Panc1 (cell line): ENCODE data around the gene MUC5AC.

Experiments
- POLR2AphosphoS5 ChIP-seq: IDR thresholded peaks from 2 replicates; pipeline ENCODE4 v1.6.1; 2012; ENCODE audit warnings: mild to moderate bottlenecking, low read depth, low read length, moderate library complexity
- SIN3A ChIP-seq: IDR thresholded peaks from 2 replicates; pipeline ENCODE4 v1.6.1; 2012; ENCODE audit warnings: low read depth, mild to moderate bottlenecking, low read length, moderate library complexity, borderline replicate concordance; ENCODE audit not compliant: insufficient read depth
- TCF7L2 ChIP-seq: IDR thresholded peaks from 2 replicates; pipeline ENCODE4 v1.6.1; 2011; ENCODE audit warnings: mild to moderate bottlenecking, low read depth, low read length, inconsistent platforms
- TF ChIP-seq, protein P1 (sequence below): fragments of 450-650 bp; IDR thresholded peaks from 2 replicates; pipeline ENCODE4 v1.5.1; 2017; ENCODE audit warnings: mild to moderate bottlenecking
- TF ChIP-seq, protein P2 (sequence below), 2 experiments: IDR thresholded peaks; 2 replicates each; pipeline ENCODE4 v1.6.1; 2011 to 2012; ENCODE audit warnings: low read depth in 2 of 2, control low read depth in 1 of 2, low read length in 1 of 2, mild to moderate bottlenecking in 1 of 2, moderate library complexity in 1 of 2; ENCODE audit not compliant: insufficient read depth in 1 of 2

DNA sequence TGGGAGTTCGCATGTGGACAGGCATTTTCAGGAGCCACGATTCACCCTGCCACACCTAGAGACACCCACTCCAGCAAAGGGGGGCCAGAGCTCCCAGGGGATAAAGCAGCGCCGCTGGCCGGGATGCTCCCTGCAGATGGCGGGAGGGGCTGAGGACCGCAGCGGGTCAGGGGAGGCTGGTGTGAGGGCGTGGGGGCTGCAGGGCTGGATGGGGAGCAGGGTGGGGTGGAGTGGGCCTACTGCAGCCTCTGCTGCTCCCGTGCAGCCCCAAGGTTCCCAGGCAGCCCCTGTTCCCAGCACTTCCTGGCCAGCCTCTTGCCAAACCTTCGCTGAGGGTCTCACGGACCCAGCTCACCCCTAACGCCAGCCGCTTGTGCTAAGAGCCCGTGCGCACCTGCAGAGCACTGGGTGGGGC, 78.2 kb downstream of the MUC5AC start:
- no peak for TF ChIP-seq POLR2AphosphoS5
- TF ChIP-seq, protein P1, sequence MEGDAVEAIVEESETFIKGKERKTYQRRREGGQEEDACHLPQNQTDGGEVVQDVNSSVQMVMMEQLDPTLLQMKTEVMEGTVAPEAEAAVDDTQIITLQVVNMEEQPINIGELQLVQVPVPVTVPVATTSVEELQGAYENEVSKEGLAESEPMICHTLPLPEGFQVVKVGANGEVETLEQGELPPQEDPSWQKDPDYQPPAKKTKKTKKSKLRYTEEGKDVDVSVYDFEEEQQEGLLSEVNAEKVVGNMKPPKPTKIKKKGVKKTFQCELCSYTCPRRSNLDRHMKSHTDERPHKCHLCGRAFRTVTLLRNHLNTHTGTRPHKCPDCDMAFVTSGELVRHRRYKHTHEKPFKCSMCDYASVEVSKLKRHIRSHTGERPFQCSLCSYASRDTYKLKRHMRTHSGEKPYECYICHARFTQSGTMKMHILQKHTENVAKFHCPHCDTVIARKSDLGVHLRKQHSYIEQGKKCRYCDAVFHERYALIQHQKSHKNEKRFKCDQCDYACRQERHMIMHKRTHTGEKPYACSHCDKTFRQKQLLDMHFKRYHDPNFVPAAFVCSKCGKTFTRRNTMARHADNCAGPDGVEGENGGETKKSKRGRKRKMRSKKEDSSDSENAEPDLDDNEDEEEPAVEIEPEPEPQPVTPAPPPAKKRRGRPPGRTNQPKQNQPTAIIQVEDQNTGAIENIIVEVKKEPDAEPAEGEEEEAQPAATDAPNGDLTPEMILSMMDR, result no peak
- TF ChIP-seq, protein P2, sequence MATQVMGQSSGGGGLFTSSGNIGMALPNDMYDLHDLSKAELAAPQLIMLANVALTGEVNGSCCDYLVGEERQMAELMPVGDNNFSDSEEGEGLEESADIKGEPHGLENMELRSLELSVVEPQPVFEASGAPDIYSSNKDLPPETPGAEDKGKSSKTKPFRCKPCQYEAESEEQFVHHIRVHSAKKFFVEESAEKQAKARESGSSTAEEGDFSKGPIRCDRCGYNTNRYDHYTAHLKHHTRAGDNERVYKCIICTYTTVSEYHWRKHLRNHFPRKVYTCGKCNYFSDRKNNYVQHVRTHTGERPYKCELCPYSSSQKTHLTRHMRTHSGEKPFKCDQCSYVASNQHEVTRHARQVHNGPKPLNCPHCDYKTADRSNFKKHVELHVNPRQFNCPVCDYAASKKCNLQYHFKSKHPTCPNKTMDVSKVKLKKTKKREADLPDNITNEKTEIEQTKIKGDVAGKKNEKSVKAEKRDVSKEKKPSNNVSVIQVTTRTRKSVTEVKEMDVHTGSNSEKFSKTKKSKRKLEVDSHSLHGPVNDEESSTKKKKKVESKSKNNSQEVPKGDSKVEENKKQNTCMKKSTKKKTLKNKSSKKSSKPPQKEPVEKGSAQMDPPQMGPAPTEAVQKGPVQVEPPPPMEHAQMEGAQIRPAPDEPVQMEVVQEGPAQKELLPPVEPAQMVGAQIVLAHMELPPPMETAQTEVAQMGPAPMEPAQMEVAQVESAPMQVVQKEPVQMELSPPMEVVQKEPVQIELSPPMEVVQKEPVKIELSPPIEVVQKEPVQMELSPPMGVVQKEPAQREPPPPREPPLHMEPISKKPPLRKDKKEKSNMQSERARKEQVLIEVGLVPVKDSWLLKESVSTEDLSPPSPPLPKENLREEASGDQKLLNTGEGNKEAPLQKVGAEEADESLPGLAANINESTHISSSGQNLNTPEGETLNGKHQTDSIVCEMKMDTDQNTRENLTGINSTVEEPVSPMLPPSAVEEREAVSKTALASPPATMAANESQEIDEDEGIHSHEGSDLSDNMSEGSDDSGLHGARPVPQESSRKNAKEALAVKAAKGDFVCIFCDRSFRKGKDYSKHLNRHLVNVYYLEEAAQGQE (IDR thresholded peaks at IDR 0.05; ENCODE audit: insufficient read depth in 1 of 2, low read depth in 2 of 2, low read length in 1 of 2), result no peak
- TF ChIP-seq TCF7L2, result no peak
- TF ChIP-seq SIN3A, result no peak
